SK-N-SH treated with all-trans-retinoic acid at 6 μM for 48 hours (cell line): ENCODE data around the gene CXCL14.

Source experiments
- ATAC-seq: fragments of 200-7000 bp; cut with Tn5 transposase; 3 replicates; pipeline ENCODE4 v1.9.1; 2020; ENCODE audit warnings: mild to moderate bottlenecking, moderate library complexity
- ARNTL ChIP-seq: fragments of 450-650 bp; formaldehyde crosslinking; IDR thresholded peaks from 2 replicates; pipeline ENCODE4 v1.5.0; 2020; ENCODE audit warnings: low read depth, mild to moderate bottlenecking, moderate library complexity, borderline replicate concordance
- BACH2 ChIP-seq: fragments of 250-450 bp; sonication (Bioruptor Pico); IDR thresholded peaks from 2 replicates; pipeline ENCODE4 v1.9.0; 2021; ENCODE audit warnings: mild to moderate bottlenecking, borderline replicate concordance
- CSDC2 ChIP-seq: fragments of 250-450 bp; sonication (Bioruptor Pico); IDR thresholded peaks from 2 replicates; pipeline ENCODE4 v1.5.0; 2020; ENCODE audit warnings: mild to moderate bottlenecking, moderate library complexity
- ESRRG ChIP-seq: fragments of 250-450 bp; sonication (Bioruptor Pico); IDR thresholded peaks from 2 replicates; pipeline ENCODE4 v1.6.1; 2021; ENCODE audit warnings: mild to moderate bottlenecking
- GLIS3 ChIP-seq: fragments of 250-450 bp; sonication (Bioruptor Pico); IDR thresholded peaks from 2 replicates; pipeline ENCODE4 v1.5.0; 2020; ENCODE audit warnings: mild to moderate bottlenecking, moderate library complexity
- ISL1 ChIP-seq: fragments of 250-450 bp; sonication (Bioruptor Pico); IDR thresholded peaks from 2 replicates; pipeline ENCODE4 v2.1.2; 2022; ENCODE audit warnings: mild to moderate bottlenecking, moderate library complexity
- OSR1 ChIP-seq: fragments of 250-450 bp; sonication (Bioruptor Pico); IDR thresholded peaks from 2 replicates; pipeline ENCODE4 v1.8.0; 2022; ENCODE audit warnings: moderate library complexity, mild to moderate bottlenecking, inconsistent platforms
- PPARA ChIP-seq: fragments of 250-450 bp; sonication (Bioruptor Pico); IDR thresholded peaks from 2 replicates; pipeline ENCODE4 v1.5.0; 2020; ENCODE audit warnings: mild to moderate bottlenecking, borderline replicate concordance
- RARB ChIP-seq: fragments of 250-450 bp; sonication (Bioruptor Pico); IDR thresholded peaks from 2 replicates; pipeline ENCODE4 v1.8.0; 2021; ENCODE audit warnings: mild to moderate bottlenecking, moderate library complexity
- SNAI2 ChIP-seq: fragments of 250-450 bp; sonication (Bioruptor Pico); IDR thresholded peaks from 2 replicates; pipeline ENCODE4 v1.5.0; 2020; ENCODE audit warnings: mild to moderate bottlenecking, moderate library complexity
- TOX ChIP-seq: fragments of 250-450 bp; sonication (Bioruptor Pico); IDR thresholded peaks from 2 replicates; pipeline ENCODE4 v1.8.0; 2021; ENCODE audit warnings: mild to moderate bottlenecking, moderate library complexity, borderline replicate concordance
- ZC3H10 ChIP-seq: fragments of 250-450 bp; sonication (Bioruptor Pico); IDR thresholded peaks from 2 replicates; pipeline ENCODE4 v1.5.1; 2021; ENCODE audit warnings: mild to moderate bottlenecking, moderate library complexity
- ZFP3 ChIP-seq: fragments of 250-450 bp; sonication (Bioruptor Pico); IDR thresholded peaks from 2 replicates; pipeline ENCODE4 v1.5.0; 2020; ENCODE audit warnings: mild to moderate bottlenecking, moderate library complexity
- ZFP30 ChIP-seq: fragments of 450-650 bp; formaldehyde crosslinking; IDR thresholded peaks from 2 replicates; pipeline ENCODE4 v1.5.0; 2022; ENCODE audit warnings: mild to moderate bottlenecking, moderate library complexity
- ZNF565 ChIP-seq: fragments of 450-650 bp; formaldehyde crosslinking; conservative IDR thresholded peaks from 2 replicates; pipeline ENCODE4 v1.5.0; 2020; ENCODE audit warnings: low read depth, mild to moderate bottlenecking, moderate library complexity
- ZNF70 ChIP-seq: fragments of 450-650 bp; formaldehyde crosslinking; IDR thresholded peaks from 2 replicates; pipeline ENCODE4 v1.5.0; 2020; ENCODE audit warnings: mild to moderate bottlenecking, moderate library complexity
- ZNF8 ChIP-seq: fragments of 450-650 bp; formaldehyde crosslinking; IDR thresholded peaks from 2 replicates; pipeline ENCODE4 v1.5.0; 2020; ENCODE audit warnings: mild to moderate bottlenecking, moderate library complexity
- TF ChIP-seq, protein P1 (sequence below): fragments of 250-450 bp; sonication (Bioruptor Pico); IDR thresholded peaks from 2 replicates; pipeline ENCODE4 v1.8.0; 2020; ENCODE audit warnings: mild to moderate bottlenecking, moderate library complexity, borderline replicate concordance
- TF ChIP-seq, protein P2 (sequence below): fragments of 250-450 bp; sonication (Bioruptor Pico); IDR thresholded peaks from 2 replicates; pipeline ENCODE4 v1.5.0; 2020; ENCODE audit warnings: mild to moderate bottlenecking, moderate library complexity
- TF ChIP-seq, protein P3 (sequence below): fragments of 250-450 bp; sonication (Bioruptor Pico); IDR thresholded peaks from 2 replicates; pipeline ENCODE4 v1.5.1; 2020; ENCODE audit warnings: low read depth, mild to moderate bottlenecking, moderate library complexity

CXCL14 gene

DNA sequence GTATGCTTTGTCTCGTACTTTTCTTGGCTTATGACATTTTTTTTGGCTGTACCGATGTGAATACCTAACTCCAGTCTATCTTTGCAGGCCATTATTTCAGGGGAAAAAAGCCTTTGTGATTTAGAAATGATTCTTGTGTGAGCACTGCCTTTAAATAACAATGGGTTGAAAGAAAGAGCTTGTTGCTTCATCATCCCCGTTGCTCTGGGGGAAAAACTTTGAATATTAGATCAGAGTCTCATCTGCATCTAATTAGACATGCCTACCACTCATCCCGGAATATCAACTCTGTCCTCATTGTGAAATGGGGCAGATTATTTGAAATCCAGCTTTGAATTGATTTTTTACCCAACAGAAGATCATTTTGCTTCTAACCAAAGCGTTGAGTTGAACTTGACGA is 13.5 kb downstream of the CXCL14 start (continued):
- no peak for TF ChIP-seq TOX (CRISPR knock-in tag)
- TF ChIP-seq GLIS3 (CRISPR knock-in tag): no peak
- TF ChIP-seq, protein P1, sequence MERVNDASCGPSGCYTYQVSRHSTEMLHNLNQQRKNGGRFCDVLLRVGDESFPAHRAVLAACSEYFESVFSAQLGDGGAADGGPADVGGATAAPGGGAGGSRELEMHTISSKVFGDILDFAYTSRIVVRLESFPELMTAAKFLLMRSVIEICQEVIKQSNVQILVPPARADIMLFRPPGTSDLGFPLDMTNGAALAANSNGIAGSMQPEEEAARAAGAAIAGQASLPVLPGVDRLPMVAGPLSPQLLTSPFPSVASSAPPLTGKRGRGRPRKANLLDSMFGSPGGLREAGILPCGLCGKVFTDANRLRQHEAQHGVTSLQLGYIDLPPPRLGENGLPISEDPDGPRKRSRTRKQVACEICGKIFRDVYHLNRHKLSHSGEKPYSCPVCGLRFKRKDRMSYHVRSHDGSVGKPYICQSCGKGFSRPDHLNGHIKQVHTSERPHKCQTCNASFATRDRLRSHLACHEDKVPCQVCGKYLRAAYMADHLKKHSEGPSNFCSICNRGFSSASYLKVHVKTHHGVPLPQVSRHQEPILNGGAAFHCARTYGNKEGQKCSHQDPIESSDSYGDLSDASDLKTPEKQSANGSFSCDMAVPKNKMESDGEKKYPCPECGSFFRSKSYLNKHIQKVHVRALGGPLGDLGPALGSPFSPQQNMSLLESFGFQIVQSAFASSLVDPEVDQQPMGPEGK (CRISPR knock-in tag): no peak

DNA sequence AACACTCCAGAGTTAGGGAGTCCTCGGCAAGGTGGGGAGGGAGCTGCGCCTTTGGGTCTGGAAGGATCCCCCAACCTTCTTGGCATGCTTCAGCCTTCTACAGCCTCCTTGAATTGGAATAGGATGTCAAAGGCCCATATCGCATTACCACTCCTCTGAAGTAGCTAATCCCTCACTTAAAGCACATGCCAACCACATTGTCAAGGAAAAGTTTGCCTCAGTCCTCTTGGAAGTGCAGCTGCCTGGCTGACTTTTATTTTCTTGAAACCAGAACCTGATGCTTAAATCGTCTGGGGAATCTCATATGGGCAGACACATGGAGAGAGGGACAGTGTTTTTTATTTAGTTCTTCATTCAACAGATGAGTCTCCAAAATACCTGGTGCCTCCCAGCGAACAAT is 14.5 kb downstream of the CXCL14 start:
- ATAC-seq: no peak
- TF ChIP-seq ISL1 (CRISPR knock-in tag) (no peak), BACH2 (no peak), OSR1 (CRISPR knock-in tag) (no peak), ZFP30 (no peak), ZNF8 (no peak), ARNTL (CRISPR knock-in tag) (no peak), TOX (CRISPR knock-in tag) (no peak), CSDC2 (CRISPR knock-in tag) (no peak), ESRRG (CRISPR knock-in tag) (no peak), ZC3H10 (no peak), SNAI2 (CRISPR knock-in tag) (no peak), RARB (CRISPR knock-in tag) (no peak)
- TF ChIP-seq, protein P2, sequence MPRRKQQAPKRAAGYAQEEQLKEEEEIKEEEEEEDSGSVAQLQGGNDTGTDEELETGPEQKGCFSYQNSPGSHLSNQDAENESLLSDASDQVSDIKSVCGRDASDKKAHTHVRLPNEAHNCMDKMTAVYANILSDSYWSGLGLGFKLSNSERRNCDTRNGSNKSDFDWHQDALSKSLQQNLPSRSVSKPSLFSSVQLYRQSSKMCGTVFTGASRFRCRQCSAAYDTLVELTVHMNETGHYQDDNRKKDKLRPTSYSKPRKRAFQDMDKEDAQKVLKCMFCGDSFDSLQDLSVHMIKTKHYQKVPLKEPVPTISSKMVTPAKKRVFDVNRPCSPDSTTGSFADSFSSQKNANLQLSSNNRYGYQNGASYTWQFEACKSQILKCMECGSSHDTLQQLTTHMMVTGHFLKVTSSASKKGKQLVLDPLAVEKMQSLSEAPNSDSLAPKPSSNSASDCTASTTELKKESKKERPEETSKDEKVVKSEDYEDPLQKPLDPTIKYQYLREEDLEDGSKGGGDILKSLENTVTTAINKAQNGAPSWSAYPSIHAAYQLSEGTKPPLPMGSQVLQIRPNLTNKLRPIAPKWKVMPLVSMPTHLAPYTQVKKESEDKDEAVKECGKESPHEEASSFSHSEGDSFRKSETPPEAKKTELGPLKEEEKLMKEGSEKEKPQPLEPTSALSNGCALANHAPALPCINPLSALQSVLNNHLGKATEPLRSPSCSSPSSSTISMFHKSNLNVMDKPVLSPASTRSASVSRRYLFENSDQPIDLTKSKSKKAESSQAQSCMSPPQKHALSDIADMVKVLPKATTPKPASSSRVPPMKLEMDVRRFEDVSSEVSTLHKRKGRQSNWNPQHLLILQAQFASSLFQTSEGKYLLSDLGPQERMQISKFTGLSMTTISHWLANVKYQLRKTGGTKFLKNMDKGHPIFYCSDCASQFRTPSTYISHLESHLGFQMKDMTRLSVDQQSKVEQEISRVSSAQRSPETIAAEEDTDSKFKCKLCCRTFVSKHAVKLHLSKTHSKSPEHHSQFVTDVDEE (CRISPR knock-in tag): no peak
- TF ChIP-seq, protein P3, sequence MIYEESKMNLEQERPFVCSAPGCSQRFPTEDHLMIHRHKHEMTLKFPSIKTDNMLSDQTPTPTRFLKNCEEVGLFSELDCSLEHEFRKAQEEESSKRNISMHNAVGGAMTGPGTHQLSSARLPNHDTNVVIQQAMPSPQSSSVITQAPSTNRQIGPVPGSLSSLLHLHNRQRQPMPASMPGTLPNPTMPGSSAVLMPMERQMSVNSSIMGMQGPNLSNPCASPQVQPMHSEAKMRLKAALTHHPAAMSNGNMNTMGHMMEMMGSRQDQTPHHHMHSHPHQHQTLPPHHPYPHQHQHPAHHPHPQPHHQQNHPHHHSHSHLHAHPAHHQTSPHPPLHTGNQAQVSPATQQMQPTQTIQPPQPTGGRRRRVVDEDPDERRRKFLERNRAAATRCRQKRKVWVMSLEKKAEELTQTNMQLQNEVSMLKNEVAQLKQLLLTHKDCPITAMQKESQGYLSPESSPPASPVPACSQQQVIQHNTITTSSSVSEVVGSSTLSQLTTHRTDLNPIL (CRISPR knock-in tag): no peak

DNA sequence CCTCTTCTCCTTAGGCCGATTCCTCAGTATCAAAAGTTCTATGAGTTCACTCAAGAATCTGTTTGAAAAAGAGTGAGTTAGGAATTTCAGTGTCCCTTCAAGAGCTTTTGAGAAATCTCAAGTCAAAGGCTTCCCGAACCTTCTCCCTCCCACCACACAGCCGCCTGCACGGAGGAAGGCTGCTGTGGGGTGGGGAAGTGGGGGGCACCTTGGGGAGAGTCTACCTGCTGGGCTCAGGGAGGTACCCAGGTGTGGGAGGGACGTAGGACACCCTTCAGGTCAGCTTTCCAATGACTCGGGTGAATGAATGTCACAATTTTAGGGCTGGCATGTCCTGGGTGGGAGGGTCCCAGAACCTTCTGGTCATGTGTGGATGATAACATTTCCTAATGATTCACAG is 17.5 kb downstream of the CXCL14 start:
- TF ChIP-seq SNAI2 (CRISPR knock-in tag) (no peak), ZFP30 (no peak), ZNF70 (CRISPR knock-in tag) (no peak), ZFP3 (no peak), GLIS3 (CRISPR knock-in tag) (no peak), ISL1 (CRISPR knock-in tag) (no peak), PPARA (CRISPR knock-in tag) (no peak), TOX (CRISPR knock-in tag) (no peak), ZNF565 (CRISPR knock-in tag) (no peak), BACH2 (no peak)
- TF ChIP-seq, protein P3 (CRISPR knock-in tag): no peak
- TF ChIP-seq, protein P2 (CRISPR knock-in tag): no peak
- no peak for ATAC-seq
